ENCODE results near the gene SKP2. TPM values are rescaled to one million over a fixed set of nuclear protein-coding genes. Genes with fewer than 3 reads are reported as not detected.
A peak's percentile ranks its signal among the peaks of the same experiment; 100 is the strongest.
"Not testable (repeated sequence)": the region's sequence is repeated elsewhere in the genome, so short reads cannot be mapped to it uniquely, and the experiment has no call there.

Gene SKP2
- total RNA-seq, 1 donor from 2014 or later, result 93.8 TPM

- H3K27me3 Mint-ChIP-seq (ENCODE audit: low read depth), result no peaks in the 10 kb centered on the region
- no peaks in the 10 kb centered on the region for H3K4me1 Mint-ChIP-seq
- no peak overlapping the region for H3K27ac Mint-ChIP-seq
- H3K9me3 Mint-ChIP-seq, result peaks cover 19% of the 10 kb centered on the region
- DNase-seq (ENCODE audit: low spot score in 2 of 2, unreplicated experiment in 2 of 2), result no peak
- no peak for TF ChIP-seq CTCF (IDR thresholded peaks at IDR 0.05; ENCODE audit: unreplicated experiment)
- H3K4me3 Mint-ChIP-seq, result no peak overlapping the region
- H3K36me3 Mint-ChIP-seq, result peaks cover 68% of the 10 kb centered on the region
These were observed 41.8 kb downstream of the SKP2 start for GRCh38 chr5:36193746-36194145.

- no peak for TF ChIP-seq CTCF (IDR thresholded peaks at IDR 0.05; ENCODE audit: unreplicated experiment)
- no peak for DNase-seq (ENCODE audit: low spot score in 2 of 2, unreplicated experiment in 2 of 2)
- no peaks in the 10 kb centered on the region for H3K27me3 Mint-ChIP-seq (ENCODE audit: low read depth)
- peaks cover 33% of the 10 kb centered on the region for H3K36me3 Mint-ChIP-seq
- no peak overlapping the region for H3K27ac Mint-ChIP-seq
- H3K9me3 Mint-ChIP-seq, result no peaks in the 10 kb centered on the region
- peaks cover 16% of the 10 kb centered on the region for H3K4me1 Mint-ChIP-seq
- no peak overlapping the region for H3K4me3 Mint-ChIP-seq
These were observed 46.4 kb downstream of the SKP2 start for GRCh38 chr5:36198281-36198680.

- not testable (repeated sequence) for H3K9me3 Mint-ChIP-seq; H3K27ac Mint-ChIP-seq; H3K27me3 Mint-ChIP-seq (ENCODE audit: low read depth); H3K4me3 Mint-ChIP-seq; DNase-seq (ENCODE audit: low spot score in 2 of 2, unreplicated experiment in 2 of 2)
- Mint-ChIP-seq H3K36me3 (peaks cover 31% of the 10 kb centered on the region), H3K4me1 (peaks cover 21% of the 10 kb centered on the region)
These were observed 46.9 kb downstream of the SKP2 start for GRCh38 chr5:36198783-36199182.

- H3K4me3 Mint-ChIP-seq, result no peak overlapping the region
- no peak for DNase-seq (ENCODE audit: low spot score in 2 of 2, unreplicated experiment in 2 of 2)
- H3K4me1 Mint-ChIP-seq, result peaks cover 22% of the 10 kb centered on the region
- no peaks in the 10 kb centered on the region for H3K27me3 Mint-ChIP-seq (ENCODE audit: low read depth)
- no peak for TF ChIP-seq CTCF (IDR thresholded peaks at IDR 0.05; ENCODE audit: unreplicated experiment)
- peak overlapping the region; percentile 89 for H3K27ac Mint-ChIP-seq
- peaks cover 29% of the 10 kb centered on the region for H3K36me3 Mint-ChIP-seq
- no peaks in the 10 kb centered on the region for H3K9me3 Mint-ChIP-seq
These were observed 47.7 kb downstream of the SKP2 start for GRCh38 chr5:36199620-36200019.

GRCh38 chr5:36200513-36200912 is 48.6 kb downstream of the SKP2 start:
- Mint-ChIP-seq H3K4me1 (peaks cover 22% of the 10 kb centered on the region), H3K27me3 (ENCODE audit: low read depth) (no peaks in the 10 kb centered on the region), H3K36me3 (peaks cover 29% of the 10 kb centered on the region), H3K27ac (no peak overlapping the region), H3K4me3 (no peak overlapping the region), H3K9me3 (no peaks in the 10 kb centered on the region)
- no peak for TF ChIP-seq CTCF (IDR thresholded peaks at IDR 0.05; ENCODE audit: unreplicated experiment)
- no peak for DNase-seq (ENCODE audit: low spot score in 2 of 2, unreplicated experiment in 2 of 2)

- no peak for DNase-seq (ENCODE audit: low spot score in 2 of 2, unreplicated experiment in 2 of 2)
- H3K4me1 Mint-ChIP-seq, result peaks cover 22% of the 10 kb centered on the region
- no peaks in the 10 kb centered on the region for H3K27me3 Mint-ChIP-seq (ENCODE audit: low read depth)
- H3K9me3 Mint-ChIP-seq, result no peaks in the 10 kb centered on the region
- H3K36me3 Mint-ChIP-seq, result peaks cover 23% of the 10 kb centered on the region
- H3K27ac Mint-ChIP-seq, result no peak overlapping the region
- no peak for TF ChIP-seq CTCF (IDR thresholded peaks at IDR 0.05; ENCODE audit: unreplicated experiment)
- no peak overlapping the region for H3K4me3 Mint-ChIP-seq
These were observed 50.6 kb downstream of the SKP2 start for GRCh38 chr5:36202521-36202961.

Measured in mesothelial cell of epicardium (in vitro differentiated cells).